HG03064 (cell line): ENCODE data around the gene SERTAD1.
A peak's percentile ranks its signal among the peaks of the same experiment; 100 is the strongest.
"Not testable (repeated sequence)": the region's sequence is repeated elsewhere in the genome, so short reads cannot be mapped to it uniquely, and the experiment has no call there.

Experiments used
- ATAC-seq: cut with Tn5 transposase; IDR thresholded peaks from one replicate; pipeline ENCODE4 v1.9.1; 2021; ENCODE audit warnings: low read depth; ENCODE audit not compliant: unreplicated experiment

Gene SERTAD1, protein sequence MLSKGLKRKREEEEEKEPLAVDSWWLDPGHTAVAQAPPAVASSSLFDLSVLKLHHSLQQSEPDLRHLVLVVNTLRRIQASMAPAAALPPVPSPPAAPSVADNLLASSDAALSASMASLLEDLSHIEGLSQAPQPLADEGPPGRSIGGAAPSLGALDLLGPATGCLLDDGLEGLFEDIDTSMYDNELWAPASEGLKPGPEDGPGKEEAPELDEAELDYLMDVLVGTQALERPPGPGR

DNA sequence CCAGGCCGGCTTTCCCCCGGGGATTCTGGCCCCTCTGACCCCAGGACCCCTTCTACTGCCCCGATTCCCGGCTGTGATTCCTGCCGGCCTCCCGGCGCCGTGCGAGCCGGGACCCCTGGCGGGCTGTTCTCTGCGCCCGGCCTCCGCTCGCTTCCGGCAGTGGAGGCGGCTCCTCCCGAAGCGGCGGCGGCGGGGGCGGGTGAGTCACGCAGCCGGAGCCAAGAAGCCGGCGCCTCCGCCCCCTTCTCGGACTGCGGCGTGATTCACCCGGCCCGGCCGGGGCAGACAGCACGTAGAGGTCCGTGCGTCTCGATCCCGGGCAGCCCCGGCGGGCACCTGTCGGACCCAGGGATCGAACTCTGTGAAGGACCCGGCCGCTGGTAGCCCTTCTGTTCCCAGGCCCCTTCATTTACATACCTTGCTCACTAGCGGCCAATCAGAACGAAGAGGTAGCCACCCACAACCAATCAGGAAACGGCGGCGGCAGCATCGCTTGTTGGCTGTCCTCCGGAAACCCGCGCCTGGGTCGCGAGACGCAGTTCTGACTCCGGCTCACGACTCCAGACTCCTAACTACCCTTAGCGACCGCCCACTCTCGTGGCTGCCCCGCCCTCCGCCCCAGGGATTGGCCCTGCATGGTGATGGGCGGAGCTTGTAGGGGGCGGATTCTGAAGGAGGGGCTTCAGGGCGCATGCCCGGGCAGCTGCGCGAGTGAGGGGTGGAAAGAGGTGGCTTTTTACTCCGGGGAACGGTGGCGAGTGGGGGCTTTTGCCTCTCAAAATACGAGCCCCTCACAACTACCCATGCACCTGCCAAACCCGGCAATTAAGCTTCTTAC, at the start of gene SERTAD1:
Gene SERTAD1, minus strand, starts transcription at position 543 of the 838 bp plus-strand sequence. CDS start 2,446 bp downstream, outside the sequence.
- peak; percentile 78 for ATAC-seq

DNA sequence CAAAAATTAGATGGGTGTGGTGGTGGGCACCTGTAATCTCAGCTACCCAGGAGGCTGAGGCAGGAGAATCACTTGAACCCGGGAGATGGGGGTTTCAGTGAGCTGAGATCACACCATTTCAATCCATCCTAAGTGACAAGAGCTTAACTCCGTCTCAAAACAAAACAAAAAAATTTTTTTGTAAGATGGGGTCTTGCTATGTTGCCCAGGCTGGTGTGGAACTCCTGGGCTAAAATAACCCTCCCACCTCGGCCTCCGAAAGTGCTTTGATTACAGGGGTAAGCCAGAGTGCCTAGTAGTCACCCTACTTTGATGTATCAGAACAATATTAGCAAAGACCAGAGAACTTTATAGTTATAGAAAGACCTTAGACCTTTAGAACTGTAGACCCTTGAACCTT, 48.9 kb upstream of the SERTAD1 start:
- no peak for ATAC-seq

DNA sequence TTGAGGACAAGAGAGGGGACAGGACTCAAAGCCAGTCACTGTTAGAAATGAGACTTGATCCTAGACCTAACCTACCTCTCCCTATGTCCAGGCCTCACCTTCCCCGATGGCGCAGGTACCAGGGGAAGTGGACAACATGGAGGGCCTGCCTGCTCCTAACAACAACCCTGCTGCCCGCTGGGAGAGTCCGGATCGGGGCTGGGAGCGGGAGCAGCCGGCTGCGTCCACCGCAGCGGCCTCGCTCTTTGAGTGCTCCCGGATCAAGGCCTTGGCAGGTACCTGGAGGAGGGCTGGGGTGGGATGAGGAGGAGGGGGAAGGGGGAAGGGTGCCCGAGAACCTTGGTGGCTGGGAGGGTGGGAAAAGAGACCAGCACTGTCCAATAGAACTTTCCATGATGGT, 46.7 kb upstream of the SERTAD1 start:
- no peak for ATAC-seq

DNA sequence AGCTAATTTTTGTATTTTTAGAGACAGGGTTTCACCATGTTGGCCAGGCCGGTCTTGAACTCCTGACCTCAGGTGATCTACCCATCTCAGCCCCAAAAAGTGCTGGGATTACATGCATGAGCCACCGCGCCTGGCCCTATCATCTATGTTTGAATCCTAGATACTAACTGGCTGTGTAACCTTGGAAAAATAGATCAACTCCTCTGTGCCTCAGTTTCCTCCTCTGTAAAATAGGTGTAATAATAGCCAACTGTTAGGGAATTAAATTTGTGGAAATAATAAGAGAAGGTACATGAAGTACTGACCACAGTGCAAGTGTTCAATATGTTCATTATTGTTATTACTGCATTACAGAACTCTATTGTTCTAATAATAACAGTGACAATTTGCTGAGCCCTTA, 45.3 kb upstream of the SERTAD1 start:
- ATAC-seq, result no peak

DNA sequence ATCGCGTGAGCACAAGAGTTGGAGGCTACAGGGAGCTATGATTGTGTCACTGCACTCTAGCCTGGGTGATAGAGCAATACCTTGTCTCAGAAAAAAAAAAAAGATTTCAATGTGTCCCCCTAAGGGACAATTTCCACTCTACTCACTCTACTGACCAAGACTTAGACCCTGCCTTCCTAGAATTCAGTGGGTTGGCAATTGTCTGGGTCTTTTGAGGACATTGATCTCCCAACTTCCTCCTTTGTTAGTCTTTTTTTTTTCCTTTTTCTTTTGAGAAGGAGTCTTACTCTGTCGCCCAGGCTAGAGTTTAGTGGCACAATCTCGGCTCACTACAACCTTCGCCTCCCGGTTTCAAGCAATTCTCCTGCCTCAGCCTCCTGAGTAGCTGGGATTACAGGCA, 43.2 kb upstream of the SERTAD1 start:
- no peak for ATAC-seq

DNA sequence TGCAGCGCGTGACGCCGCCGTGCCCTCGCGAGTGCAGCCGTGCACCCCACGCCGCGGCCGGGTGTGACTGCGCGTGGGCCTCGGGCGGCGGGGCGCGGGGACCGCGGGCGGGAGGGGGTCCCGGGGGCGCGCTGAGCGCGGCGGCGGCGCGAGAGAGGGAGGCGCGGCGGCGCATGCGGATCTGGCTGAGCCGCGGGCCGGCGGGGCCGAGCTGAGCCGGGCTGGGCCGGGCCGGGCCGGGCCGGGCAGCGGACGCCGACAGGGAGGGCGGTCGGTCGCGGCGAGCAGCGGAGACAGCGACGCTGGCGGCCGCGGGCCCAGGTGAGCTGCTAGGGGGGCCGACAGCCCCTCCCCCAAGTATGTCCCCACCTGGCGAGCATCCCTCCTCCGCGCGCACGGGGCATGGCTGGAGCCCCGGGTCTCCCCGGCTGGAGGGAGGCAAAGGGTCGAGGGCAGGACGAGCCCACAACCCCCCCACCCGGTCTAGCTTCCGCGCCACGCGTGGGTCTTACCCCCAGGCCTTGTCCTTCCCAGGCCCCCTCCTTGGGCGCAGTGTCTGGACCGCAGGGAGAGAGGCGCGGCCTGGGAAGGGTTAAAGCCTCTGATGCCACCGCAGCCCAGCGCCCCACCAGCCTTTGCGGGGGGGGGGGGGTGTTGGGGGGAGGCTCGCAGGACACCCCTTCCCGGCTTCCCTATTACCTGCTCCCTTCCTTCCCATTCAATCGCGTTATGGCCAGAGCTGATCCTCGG, 41.4 kb upstream of the SERTAD1 start, which contains the start of gene SPTBN4:
Gene SPTBN4, plus strand, starts transcription at position 17 of the 750 bp plus-strand sequence. CDS start 5,621 bp downstream, outside the sequence.
- ATAC-seq, result no peak

DNA sequence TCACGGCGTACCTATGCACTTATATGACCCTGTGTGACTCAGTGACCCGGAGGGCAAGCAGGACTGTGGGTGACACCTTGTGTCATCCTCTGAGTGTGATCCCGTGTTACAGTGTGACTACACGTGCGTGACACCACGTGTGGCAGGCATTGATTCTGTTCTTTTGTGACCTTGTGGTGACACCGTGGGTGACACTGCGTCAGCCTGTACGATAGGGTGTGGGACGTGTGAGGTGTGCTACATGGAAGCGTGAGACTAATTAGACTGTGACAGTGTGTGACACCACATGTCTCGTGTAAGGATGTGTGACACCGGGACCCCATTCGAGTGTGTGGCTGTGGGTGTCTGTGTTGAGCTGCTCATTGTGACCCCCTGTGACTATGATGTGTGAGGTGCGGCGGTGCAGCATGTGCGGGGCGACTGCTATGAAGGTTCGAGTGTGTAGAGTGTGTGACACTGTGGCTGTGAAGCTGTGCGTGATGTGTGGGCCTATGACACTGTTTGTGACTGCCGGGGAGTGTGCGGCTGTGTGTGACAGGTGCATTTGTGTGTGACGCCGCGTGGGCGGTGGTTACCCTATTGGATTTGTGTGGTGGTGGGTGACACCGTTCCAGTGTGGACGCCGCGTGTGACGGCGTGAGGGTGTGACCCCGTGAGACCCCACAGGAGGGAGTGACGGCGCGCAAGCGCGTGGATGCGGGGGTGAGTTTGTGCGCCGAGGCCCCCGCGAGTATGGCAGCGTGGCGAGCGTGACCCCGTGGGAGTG, 40.6 kb upstream of the SERTAD1 start:
- ATAC-seq, result peak; percentile 10

DNA sequence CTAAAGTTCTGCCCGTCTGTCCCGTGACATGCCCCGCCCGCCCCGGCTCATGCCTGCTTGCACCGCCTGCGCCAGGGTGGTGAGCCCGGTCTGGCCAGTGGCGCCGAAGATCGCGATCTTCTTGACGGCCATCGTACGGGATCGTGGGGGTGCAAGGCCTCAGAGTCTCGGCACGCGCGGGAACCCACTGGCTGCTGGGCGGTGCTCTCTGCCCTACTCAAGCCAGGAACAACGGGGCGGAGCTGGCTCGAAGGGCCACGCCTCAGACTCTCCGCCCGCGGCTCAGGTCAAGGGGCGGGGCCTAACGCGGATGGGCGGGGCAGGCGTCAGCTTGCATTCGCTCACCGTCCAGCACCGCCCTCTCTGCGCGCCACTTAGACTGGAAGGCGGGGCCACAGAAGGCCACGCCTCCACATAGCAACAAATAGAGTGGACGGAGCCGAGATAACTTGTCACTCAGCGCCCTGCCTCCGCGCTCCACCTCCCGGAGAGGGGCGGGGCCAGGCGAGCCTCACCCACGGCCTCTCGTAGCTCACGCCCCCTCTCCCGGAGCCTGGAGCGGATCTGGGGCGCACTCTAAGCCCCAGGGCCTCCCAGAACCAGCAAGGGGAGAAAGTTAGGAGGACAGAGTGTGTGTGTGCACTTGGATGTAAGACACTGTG, 39.9 kb upstream of the SERTAD1 start, which contains the start of gene BLVRB:
Gene BLVRB, minus strand, starts transcription at position 189 of the 662 bp plus-strand sequence. Its CDS starts 57 bp downstream, at position 132.
- ATAC-seq, result peak; percentile 83

DNA sequence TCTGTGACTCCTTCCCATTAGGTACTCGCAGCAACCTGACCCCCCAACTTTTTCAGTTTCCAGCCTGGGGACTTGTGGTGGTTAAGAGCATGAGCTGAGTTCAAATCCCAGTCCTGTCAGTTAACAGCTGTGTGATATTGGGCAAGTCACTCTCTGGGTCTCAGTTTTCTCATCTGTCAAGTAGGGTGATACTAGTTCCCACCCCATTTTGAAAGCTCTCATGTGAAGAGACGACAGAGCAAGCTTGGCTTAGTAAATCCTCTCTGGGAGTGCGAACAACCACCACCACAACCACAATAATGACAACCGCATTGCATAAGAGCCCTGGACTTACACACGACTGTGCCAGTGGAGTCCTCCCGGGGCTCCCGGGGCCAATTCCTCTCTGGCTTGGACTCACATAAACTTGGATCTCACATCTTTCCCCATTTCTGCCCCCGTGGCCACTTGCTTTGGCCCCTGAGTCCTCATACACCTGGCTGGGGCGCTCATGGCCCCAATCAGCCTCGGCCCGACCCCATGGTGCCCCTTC, 39.3 kb upstream of the SERTAD1 start:
- no peak for ATAC-seq

DNA sequence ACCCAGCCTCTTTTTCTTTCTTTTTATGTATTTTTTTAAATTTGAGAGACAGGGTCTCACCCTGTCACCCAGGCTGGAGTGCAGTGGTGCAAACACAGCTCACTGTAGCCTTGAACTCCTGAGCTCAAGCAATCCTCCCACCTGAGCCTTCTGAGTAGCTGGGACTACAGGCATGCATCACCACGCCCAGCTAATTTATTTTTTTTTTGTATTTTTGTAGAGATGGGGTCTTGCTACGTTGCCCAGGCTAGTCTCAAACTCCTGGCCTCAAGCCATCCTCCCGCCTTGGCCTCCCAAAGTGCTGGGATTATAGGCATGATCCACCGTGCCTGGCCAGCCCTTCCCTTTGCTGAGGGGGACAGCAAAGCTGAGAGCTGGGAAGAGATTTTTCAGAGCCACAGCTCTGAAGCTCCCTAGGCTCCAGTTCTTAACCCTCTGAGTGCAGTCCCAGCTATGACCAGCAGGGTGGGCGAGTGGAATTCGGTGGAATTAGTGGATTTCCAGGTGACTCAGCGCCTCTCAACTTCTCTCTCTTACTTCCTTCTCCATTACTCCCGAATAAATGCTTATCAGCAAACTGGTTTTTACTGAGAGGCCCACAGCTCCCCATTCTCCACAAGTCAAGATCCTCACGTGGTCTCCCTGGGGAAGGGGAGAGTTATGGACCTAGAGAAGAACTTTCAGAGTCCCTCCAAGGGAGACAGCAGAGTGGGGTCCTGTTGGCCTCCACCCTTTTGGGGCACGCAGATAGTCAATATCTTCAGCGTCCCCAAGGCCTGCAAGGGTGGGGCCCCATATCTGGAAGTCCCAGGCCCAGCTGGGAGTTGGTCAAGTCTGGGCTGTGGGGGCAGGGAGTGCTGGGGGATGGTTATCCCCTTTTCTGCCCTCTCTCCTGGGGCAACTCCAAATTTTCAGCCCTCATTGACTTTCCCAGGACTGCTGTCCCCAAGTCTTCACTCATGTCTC, 38.5 kb upstream of the SERTAD1 start:
- no peak for ATAC-seq

DNA sequence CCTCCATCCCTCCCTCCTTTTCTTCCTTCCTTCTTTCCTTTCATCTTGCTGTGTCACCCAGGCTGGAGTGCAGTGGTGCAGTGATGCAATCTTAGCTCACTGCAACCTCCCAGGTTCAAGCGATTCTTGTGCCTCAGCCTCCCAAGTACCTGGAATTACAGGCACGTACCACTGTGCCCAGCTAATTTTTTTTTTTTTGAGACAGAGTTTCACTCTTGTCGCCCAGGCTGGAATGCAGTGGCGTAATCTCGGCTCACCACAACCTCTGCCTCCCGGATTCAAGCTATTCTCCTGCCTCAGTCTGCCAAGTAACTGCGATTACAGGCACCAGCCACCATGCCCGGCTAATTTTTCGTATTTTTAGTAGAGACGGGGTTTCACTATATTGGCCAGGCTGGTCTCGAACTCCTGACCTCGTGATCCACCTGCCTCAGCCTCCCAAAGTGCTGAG, 37.8 kb upstream of the SERTAD1 start:
- not testable (repeated sequence) for ATAC-seq

DNA sequence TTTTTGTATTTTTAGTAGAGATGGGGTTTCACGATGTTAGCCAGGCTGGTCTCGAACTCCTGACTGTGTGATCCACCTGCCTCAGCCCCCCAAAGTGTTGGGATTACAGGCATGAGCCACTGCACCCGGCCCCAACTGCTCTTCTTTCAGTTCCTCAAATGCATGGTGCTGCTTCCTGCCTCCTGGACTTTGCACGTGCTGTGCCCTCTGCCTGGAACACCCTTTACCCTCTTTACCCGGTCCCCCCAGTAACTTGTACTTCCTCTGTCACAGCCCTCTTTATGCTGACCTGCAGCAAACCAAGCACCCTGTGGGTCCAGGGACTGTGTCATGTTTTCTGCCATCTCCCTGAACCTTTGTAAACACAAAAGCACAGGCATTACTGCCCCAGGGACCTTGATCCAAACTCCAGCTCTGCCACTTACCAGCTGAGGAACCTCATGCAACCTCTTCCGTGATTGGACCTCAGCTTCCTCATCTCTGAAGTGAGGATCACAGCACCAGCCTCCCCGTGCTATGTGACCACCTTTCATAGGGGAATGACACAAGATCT, 36.0 kb upstream of the SERTAD1 start:
- ATAC-seq, result no peak

DNA sequence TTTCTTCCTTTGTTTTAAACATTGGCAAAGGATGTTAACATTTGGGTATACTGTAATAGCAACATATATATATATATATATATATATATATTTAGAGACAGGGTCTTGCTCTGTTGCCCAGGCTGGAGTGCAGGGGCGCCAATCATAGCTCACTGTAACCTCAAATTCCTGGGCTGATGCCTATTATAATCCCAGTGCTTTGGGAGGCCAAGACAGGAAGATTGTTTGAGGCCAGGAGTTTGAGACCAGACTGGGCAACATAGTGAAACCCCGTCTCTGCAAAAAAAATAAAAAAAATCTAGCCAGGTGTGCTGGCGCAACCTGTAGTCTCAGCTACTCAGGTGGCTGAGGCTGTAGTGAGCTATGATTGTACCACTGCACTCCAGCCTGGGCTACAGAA, 34.4 kb upstream of the SERTAD1 start:
- ATAC-seq, result no peak

DNA sequence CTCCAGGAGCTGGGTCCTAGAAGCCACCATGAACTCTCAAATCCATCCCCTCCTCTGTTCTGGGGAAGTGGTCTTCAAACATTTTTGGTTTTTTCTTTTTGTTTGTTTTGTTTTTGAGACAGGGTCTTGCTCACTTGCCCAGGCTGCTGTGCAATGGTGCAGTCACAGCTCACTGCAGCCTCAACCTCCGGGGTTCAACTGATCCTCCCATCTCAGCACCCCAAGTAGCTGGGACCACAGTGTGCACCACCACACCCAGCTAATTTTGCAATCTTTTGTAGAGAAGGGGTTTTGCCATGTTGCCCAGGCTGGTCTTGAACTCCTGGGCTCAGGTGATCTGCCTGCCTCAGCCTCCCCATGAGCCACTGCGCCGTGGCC, 32.8 kb upstream of the SERTAD1 start:
- ATAC-seq, result no peak

DNA sequence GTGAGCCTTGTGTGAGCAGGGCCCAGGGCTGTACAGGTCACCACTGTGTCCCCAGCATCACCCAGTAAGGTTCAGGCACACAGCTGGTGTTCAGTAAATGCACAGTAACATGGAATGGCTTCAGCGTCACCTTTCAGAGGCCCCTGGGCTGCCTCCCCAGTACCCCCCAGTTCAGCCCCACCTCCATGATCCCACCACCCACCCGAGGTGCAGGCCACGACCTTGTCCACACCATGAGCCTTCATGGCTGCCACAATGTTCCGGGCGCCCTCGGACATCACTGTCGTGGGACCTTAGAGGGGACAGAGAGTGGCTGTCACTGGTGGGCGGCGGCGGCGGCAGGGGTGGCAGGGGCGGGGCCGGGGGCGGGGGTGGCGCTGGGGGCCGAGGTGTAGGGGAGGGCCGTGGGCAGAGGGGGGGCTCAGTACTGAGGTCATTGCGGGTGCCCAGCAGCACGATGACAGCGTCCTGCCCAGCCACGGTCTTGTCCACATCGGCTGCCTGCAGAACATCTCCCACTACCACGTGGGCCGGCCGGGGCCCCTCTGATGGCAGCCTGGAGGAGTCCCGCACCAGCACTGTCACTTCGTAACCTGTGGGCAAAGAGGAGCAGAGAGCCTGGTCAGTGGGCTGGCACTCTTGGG, 32.3 kb upstream of the SERTAD1 start:
- no peak for ATAC-seq

DNA sequence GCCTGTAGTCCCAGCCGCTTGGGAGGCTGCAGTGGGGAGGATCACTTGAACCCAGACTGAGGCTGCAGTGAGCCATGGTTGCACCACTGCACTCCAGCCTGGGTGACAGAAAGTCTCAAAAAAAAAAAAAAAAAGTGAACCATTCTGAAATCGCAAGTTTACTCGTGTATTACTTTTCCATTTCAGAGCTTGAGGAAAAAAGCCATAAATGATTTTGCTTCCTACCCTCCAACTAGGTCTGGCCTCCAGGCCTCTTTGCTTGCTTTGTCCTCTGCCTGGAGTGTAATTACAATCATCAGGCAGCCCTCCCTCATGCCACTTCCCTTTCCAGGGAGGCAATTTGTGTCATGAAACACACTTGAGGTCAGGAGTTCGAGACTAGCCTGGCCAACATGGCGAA, 31.3 kb upstream of the SERTAD1 start:
- ATAC-seq, result no peak

DNA sequence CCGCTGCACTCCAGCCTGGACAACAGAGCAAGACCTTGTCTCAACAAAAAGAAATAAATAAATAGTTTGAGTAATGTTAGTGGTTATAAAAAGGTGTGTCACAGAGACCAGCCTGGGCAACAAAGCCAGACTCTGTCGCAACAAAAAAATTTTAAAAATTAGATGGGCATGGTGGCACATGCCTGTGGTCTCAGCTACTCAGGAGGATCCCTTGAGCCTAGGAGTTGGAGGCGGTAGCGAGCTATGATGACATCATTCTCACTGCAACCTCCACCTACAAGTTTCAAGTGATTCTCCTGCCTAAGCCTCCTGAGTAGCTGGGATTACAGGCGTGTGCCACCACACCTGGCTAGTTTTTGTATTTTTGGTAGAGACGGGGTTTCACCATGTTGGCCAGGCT, 28.2 kb upstream of the SERTAD1 start:
- not testable (repeated sequence) for ATAC-seq
